GM12872 (cell line): ENCODE data around the gene SELENOF.

Source experiments
- CTCF ChIP-seq: IDR thresholded peaks from 3 replicates; pipeline ENCODE4 v1.5.1; 2011; ENCODE audit warnings: low read depth, mild to moderate bottlenecking, low read length, moderate library complexity; ENCODE audit not compliant: insufficient read depth

The SELENOF gene

GRCh38 chr1:86950712-86951419 lies 36.9 kb upstream of the SELENOF start:
- no peak for TF ChIP-seq CTCF

- no peak for TF ChIP-seq CTCF
Measured at GRCh38 chr1:86948212-86948611, 34.3 kb upstream of the SELENOF start.

- TF ChIP-seq CTCF, result no peak
Measured at GRCh38 chr1:86942743-86943142, 28.8 kb upstream of the SELENOF start.

GRCh38 chr1:86942042-86942441 lies 28.1 kb upstream of the SELENOF start:
- TF ChIP-seq CTCF, result no peak

- no peak for TF ChIP-seq CTCF
Measured at GRCh38 chr1:86940599-86940998, 26.7 kb upstream of the SELENOF start.

- TF ChIP-seq CTCF, result no peak
Measured at GRCh38 chr1:86939406-86939805, 25.5 kb upstream of the SELENOF start.

GRCh38 chr1:86938855-86939254 lies 24.9 kb upstream of the SELENOF start:
- no peak for TF ChIP-seq CTCF
